Measurements from ENCODE around the gene LHFPL2.

The LHFPL2 gene

GRCh38 chr5:78561261-78561660, 87.3 kb downstream of the LHFPL2 start:
- H3K4me3 ChIP-seq (ENCODE audit: low read length) = no peak overlapping the region
- no peak for DNase-seq (ENCODE audit: low read depth, low spot score)

- DNase-seq (ENCODE audit: low read depth, low spot score) = peak; percentile 19
- no peak overlapping the region for H3K4me3 ChIP-seq (ENCODE audit: low read length)
Observed at GRCh38 chr5:78560000-78560855, 88.3 kb downstream of the LHFPL2 start.

GRCh38 chr5:78557601-78558000, 91.0 kb downstream of the LHFPL2 start:
- no peak overlapping the region for H3K4me3 ChIP-seq (ENCODE audit: low read length)
- no peak for DNase-seq (ENCODE audit: low read depth, low spot score)

- H3K4me3 ChIP-seq (ENCODE audit: low read length) = no peak overlapping the region
- no peak for DNase-seq (ENCODE audit: low read depth, low spot score)
Observed at GRCh38 chr5:78555870-78556269, 92.7 kb downstream of the LHFPL2 start.

GRCh38 chr5:78554670-78555069, 93.9 kb downstream of the LHFPL2 start:
- H3K4me3 ChIP-seq (ENCODE audit: low read length) = no peak overlapping the region
- DNase-seq (ENCODE audit: low read depth, low spot score) = no peak

GRCh38 chr5:78553580-78554353, 94.8 kb downstream of the LHFPL2 start:
- no peak overlapping the region for H3K4me3 ChIP-seq (ENCODE audit: low read length)
- no peak for DNase-seq (ENCODE audit: low read depth, low spot score)

GRCh38 chr5:78552729-78553342, 95.7 kb downstream of the LHFPL2 start:
- H3K4me3 ChIP-seq (ENCODE audit: low read length) = no peak overlapping the region
- no peak for DNase-seq (ENCODE audit: low read depth, low spot score)

GRCh38 chr5:78550891-78551290, 97.7 kb downstream of the LHFPL2 start:
- H3K4me3 ChIP-seq (ENCODE audit: low read length) = no peak overlapping the region
- no peak for DNase-seq (ENCODE audit: low read depth, low spot score)

- no peak for DNase-seq (ENCODE audit: low read depth, low spot score)
- H3K4me3 ChIP-seq (ENCODE audit: low read length) = no peak overlapping the region
Observed at GRCh38 chr5:78549043-78549442, 99.5 kb downstream of the LHFPL2 start.

GRCh38 chr5:78547731-78548615, 100.6 kb downstream of the LHFPL2 start:
- DNase-seq (ENCODE audit: low read depth, low spot score) = no peak
- no peak overlapping the region for H3K4me3 ChIP-seq (ENCODE audit: low read length)

- no peak for DNase-seq (ENCODE audit: low read depth, low spot score)
- no peak overlapping the region for H3K4me3 ChIP-seq (ENCODE audit: low read length)
Observed at GRCh38 chr5:78547183-78547582, 101.4 kb downstream of the LHFPL2 start.

GRCh38 chr5:78546276-78546996, 102.1 kb downstream of the LHFPL2 start:
- DNase-seq (ENCODE audit: low read depth, low spot score) = no peak

GRCh38 chr5:78545406-78545805, 103.2 kb downstream of the LHFPL2 start:
- DNase-seq (ENCODE audit: low read depth, low spot score) = no peak
- no peak overlapping the region for H3K4me3 ChIP-seq (ENCODE audit: low read length)

More at GRCh38 chr5:78546276-78546996, 102.1 kb downstream of the LHFPL2 start:
- H3K4me3 ChIP-seq (ENCODE audit: low read length) = no peak overlapping the region

GRCh38 chr5:78544561-78545201, 103.9 kb downstream of the LHFPL2 start:
- no peak overlapping the region for H3K4me3 ChIP-seq (ENCODE audit: low read length)
- DNase-seq (ENCODE audit: low read depth, low spot score) = no peak

GRCh38 chr5:78543916-78544315, 104.7 kb downstream of the LHFPL2 start:
- no peak for DNase-seq (ENCODE audit: low read depth, low spot score)
- no peak overlapping the region for H3K4me3 ChIP-seq (ENCODE audit: low read length)

GRCh38 chr5:78543292-78543691, 105.3 kb downstream of the LHFPL2 start:
- no peak for DNase-seq (ENCODE audit: low read depth, low spot score)
- no peak overlapping the region for H3K4me3 ChIP-seq (ENCODE audit: low read length)

GRCh38 chr5:78542321-78542840, 106.2 kb downstream of the LHFPL2 start:
- no peak for DNase-seq (ENCODE audit: low read depth, low spot score)
- no peak overlapping the region for H3K4me3 ChIP-seq (ENCODE audit: low read length)
